Cardiac fibroblast (primary cell): Measurements from ENCODE around the gene MTHFD1.

Source experiments
- DNase-seq, 2 donors: peaks; one replicate each; pipeline versions ENCODE4 v3.0.0 to v3.0.0-alpha.2; 2010; ENCODE audit warnings: low read depth in 2 of 2
- H3K4me3 ChIP-seq, 2 donors: replicated peaks in 1 of 2; 1 replicate in 1 of 2; 2 replicates in 1 of 2; pipeline ENCODE4 v1.5.1; 2011; ENCODE audit warnings: low read depth in 2 of 2, low read length in 2 of 2, mild to moderate bottlenecking in 2 of 2, moderate library complexity in 1 of 2
- TF ChIP-seq, protein P1 (sequence below): IDR thresholded peaks from one replicate; pipeline ENCODE4 v1.5.1; 2011; ENCODE audit warnings: low read depth, mild to moderate bottlenecking, low read length, inconsistent platforms

Gene MTHFD1

GRCh38 chr14:64447876-64448670 is 59.9 kb downstream of the MTHFD1 start:
- no peak overlapping the region for H3K4me3 ChIP-seq
- no peak for DNase-seq
- TF ChIP-seq, protein P1, sequence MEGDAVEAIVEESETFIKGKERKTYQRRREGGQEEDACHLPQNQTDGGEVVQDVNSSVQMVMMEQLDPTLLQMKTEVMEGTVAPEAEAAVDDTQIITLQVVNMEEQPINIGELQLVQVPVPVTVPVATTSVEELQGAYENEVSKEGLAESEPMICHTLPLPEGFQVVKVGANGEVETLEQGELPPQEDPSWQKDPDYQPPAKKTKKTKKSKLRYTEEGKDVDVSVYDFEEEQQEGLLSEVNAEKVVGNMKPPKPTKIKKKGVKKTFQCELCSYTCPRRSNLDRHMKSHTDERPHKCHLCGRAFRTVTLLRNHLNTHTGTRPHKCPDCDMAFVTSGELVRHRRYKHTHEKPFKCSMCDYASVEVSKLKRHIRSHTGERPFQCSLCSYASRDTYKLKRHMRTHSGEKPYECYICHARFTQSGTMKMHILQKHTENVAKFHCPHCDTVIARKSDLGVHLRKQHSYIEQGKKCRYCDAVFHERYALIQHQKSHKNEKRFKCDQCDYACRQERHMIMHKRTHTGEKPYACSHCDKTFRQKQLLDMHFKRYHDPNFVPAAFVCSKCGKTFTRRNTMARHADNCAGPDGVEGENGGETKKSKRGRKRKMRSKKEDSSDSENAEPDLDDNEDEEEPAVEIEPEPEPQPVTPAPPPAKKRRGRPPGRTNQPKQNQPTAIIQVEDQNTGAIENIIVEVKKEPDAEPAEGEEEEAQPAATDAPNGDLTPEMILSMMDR: no peak

DNA sequence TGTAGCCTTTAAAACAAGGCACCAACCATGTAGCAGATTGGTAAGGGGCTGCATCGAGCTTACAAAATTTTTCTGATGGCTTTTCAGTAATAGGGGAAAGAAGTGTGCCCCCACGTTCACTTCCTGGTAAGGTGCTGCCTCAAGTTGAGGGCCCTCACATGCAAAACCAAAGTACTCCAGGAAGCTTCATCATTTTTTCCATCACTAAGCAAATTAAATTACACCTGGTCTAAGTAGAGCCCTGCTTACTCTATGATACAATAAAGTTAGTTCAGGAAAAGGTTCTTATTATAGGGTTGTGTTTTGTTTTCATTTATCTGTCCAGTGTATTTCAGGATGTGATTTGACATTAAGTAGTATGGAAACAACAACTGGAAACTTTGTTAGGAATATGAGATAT is 62.1 kb downstream of the MTHFD1 start:
- TF ChIP-seq, protein P1: no peak
- no peak overlapping the region for H3K4me3 ChIP-seq
- no peak for DNase-seq

DNA sequence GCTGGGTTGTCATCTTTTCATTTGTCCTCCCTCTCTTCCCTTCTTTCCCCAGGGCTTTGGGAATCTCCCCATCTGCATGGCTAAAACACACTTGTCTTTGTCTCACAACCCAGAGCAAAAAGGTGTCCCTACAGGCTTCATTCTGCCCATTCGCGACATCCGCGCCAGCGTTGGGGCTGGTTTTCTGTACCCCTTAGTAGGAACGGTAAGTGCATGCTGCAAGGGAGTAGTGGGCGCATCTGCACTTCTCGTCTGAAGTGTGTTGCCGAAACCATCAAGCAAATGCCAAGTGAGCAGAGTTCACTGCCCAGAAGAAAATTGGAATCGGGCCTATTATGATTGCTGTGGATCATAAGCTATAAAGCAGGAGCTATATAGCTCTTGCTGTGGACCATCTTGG is 66.5 kb downstream of the MTHFD1 start:
- TF ChIP-seq, protein P1: no peak
- no peak for DNase-seq
- no peak overlapping the region for H3K4me3 ChIP-seq

GRCh38 chr14:64459405-64460136 is 71.4 kb downstream of the MTHFD1 start:
- no peak for DNase-seq
- TF ChIP-seq, protein P1: no peak
- no peak overlapping the region for H3K4me3 ChIP-seq

GRCh38 chr14:64461221-64461620 is 73.1 kb downstream of the MTHFD1 start:
- TF ChIP-seq, protein P1: no peak

GRCh38 chr14:64463195-64463594 is 75.0 kb downstream of the MTHFD1 start:
- H3K4me3 ChIP-seq: no peak overlapping the region
- TF ChIP-seq, protein P1: no peak
- DNase-seq: no peak

More at GRCh38 chr14:64461221-64461620, 73.1 kb downstream of the MTHFD1 start:
- no peak for DNase-seq
- H3K4me3 ChIP-seq: no peak overlapping the region
